Measurements from ENCODE around the gene KLHL6.
"Not testable (repeated sequence)": the region's sequence is repeated elsewhere in the genome, so short reads cannot be mapped to it uniquely, and the experiment has no call there.

KLHL6 gene

GRCh38 chr3:183486472-183486871 lies 69.0 kb downstream of the KLHL6 start:
- DNase-seq (ENCODE audit: low spot score), result no peak

GRCh38 chr3:183485585-183485984 lies 69.9 kb downstream of the KLHL6 start:
- DNase-seq (ENCODE audit: low spot score), result no peak

GRCh38 chr3:183485093-183485492 lies 70.4 kb downstream of the KLHL6 start:
- DNase-seq (ENCODE audit: low spot score), result no peak

- no peak for DNase-seq (ENCODE audit: low spot score)
These were observed 71.0 kb downstream of the KLHL6 start for GRCh38 chr3:183484431-183485075.

GRCh38 chr3:183481582-183481981 lies 73.9 kb downstream of the KLHL6 start:
- no peak for DNase-seq (ENCODE audit: low spot score)

GRCh38 chr3:183478501-183478900 lies 77.0 kb downstream of the KLHL6 start:
- no peak for DNase-seq (ENCODE audit: low spot score)

GRCh38 chr3:183477801-183478456 lies 77.6 kb downstream of the KLHL6 start:
- DNase-seq (ENCODE audit: low spot score), result no peak

- not testable (repeated sequence) for DNase-seq (ENCODE audit: low spot score)
These were observed 79.7 kb downstream of the KLHL6 start for GRCh38 chr3:183475764-183476162.

GRCh38 chr3:183475016-183475763 lies 80.3 kb downstream of the KLHL6 start:
- DNase-seq (ENCODE audit: low spot score), result no peak

GRCh38 chr3:183473969-183474368 lies 81.5 kb downstream of the KLHL6 start:
- DNase-seq (ENCODE audit: low spot score), result no peak

GRCh38 chr3:183472155-183472554 lies 83.4 kb downstream of the KLHL6 start:
- DNase-seq (ENCODE audit: low spot score), result no peak

- no peak for DNase-seq (ENCODE audit: low spot score)
These were observed 87.1 kb downstream of the KLHL6 start for GRCh38 chr3:183468424-183468823.

GRCh38 chr3:183466575-183466974 lies 88.9 kb downstream of the KLHL6 start:
- DNase-seq (ENCODE audit: low spot score), result no peak

GRCh38 chr3:183465710-183466109 lies 89.8 kb downstream of the KLHL6 start:
- not testable (repeated sequence) for DNase-seq (ENCODE audit: low spot score)

GRCh38 chr3:183464480-183464879 lies 91.0 kb downstream of the KLHL6 start:
- no peak for DNase-seq (ENCODE audit: low spot score)

- no peak for DNase-seq (ENCODE audit: low spot score)
These were observed 95.1 kb downstream of the KLHL6 start for GRCh38 chr3:183460081-183461055.

- no peak for DNase-seq (ENCODE audit: low spot score)
These were observed 100.4 kb downstream of the KLHL6 start for GRCh38 chr3:183455089-183455488.

GRCh38 chr3:183454064-183454463 lies 101.4 kb downstream of the KLHL6 start:
- no peak for DNase-seq (ENCODE audit: low spot score)

- DNase-seq (ENCODE audit: low spot score), result no peak
These were observed 105.7 kb downstream of the KLHL6 start for GRCh38 chr3:183449791-183450190.

- DNase-seq (ENCODE audit: low spot score), result peak; percentile 18
These were observed 106.1 kb downstream of the KLHL6 start for GRCh38 chr3:183449391-183449790.

GRCh38 chr3:183448369-183449128 lies 107.0 kb downstream of the KLHL6 start:
- DNase-seq (ENCODE audit: low spot score), result no peak

Measured in AG08395 (cell line).